ENCODE results near the gene KLHDC1.
"Not testable (repeated sequence)": the region's sequence is repeated elsewhere in the genome, so short reads cannot be mapped to it uniquely, and the experiment has no call there.

Gene KLHDC1

DNA sequence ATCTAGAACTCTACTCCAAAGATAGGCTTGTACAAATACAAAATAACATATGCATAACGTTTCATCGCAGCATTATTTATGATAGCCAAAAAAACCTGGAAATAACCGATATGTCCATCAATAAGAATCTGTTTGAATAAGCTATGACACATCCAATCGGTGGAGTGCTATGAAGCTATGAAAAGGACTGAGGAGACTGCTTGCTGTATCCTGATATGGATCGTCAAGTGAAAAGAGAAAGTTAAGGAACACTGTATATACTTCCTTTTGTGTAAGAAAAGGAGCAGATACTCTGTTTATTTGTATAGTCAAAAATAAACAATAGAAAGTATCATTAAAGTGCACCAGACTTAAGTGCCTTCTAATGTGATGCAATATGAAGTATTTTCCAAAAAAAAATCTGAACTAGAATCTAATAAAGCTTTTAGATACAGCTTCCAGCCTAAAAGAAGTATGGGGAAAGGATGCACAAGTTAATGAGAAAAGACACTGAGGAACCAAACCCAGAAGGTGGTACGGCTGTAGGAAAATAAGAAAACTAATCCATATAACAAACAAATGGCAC is 645 bp upstream of the KLHDC1 start:
- peaks cover 31% of the 10 kb centered on the region for H3K4me1 Mint-ChIP-seq (ENCODE audit: low read depth)

DNA sequence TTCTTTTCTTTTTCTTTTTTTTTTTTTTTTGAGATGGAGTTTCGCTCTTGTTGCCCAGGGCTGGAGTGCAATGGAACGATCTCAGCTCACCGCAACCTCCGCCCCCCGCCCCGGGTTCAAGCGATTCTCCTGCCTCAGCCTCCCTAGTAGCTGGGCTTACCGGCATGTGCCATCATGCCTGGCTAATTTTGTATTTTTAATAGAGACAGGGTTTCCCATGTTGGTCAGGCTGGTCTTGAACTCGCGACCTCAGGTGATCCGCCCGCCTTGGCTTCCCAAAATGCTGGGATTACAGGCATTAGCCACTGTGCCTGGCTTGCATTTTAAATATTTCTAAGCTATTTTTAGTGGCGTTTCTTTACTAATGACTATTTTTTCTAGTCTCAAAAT is 810 bp downstream of the KLHDC1 start:
- H3K27me3 Mint-ChIP-seq (ENCODE audit: low read depth); H3K36me3 Mint-ChIP-seq (ENCODE audit: low read depth); H3K9me3 Mint-ChIP-seq; H3K27ac Mint-ChIP-seq: not testable (repeated sequence)
- Mint-ChIP-seq H3K4me3 (peak overlapping the region; percentile 87), H3K4me1 (ENCODE audit: low read depth) (peaks cover 24% of the 10 kb centered on the region)

More for the DNA sequence above, 645 bp upstream of the KLHDC1 start:
- Mint-ChIP-seq H3K4me3 (peak overlapping the region; percentile 83), H3K27ac (peak overlapping the region; percentile 55), H3K9me3 (no peaks in the 10 kb centered on the region), H3K36me3 (ENCODE audit: low read depth) (no peaks in the 10 kb centered on the region), H3K27me3 (ENCODE audit: low read depth) (no peaks in the 10 kb centered on the region)

DNA sequence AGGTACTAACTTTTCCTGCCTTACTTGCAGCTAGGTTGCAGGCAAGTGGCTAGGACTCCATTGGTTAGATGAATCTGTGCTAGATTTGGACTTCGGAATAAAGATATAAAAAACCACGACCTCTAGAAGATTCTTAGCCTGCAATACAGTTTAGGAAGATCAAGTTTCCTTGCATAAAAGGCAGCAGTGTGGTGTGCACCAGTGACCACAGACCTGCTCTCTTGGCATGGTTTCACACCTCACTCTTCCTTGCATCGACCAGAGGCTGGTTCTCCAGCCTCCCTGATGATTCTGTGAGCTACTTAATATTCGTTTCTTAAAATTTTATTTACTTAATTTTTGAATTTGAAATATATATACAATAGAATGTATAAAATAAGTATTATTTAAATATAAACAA is 9.8 kb downstream of the KLHDC1 start:
- Mint-ChIP-seq H3K36me3 (ENCODE audit: low read depth) (peaks cover 4% of the 10 kb centered on the region), H3K4me3 (no peak overlapping the region), H3K9me3 (no peaks in the 10 kb centered on the region), H3K27me3 (ENCODE audit: low read depth) (no peaks in the 10 kb centered on the region), H3K4me1 (ENCODE audit: low read depth) (peaks cover 3% of the 10 kb centered on the region), H3K27ac (no peak overlapping the region)

DNA sequence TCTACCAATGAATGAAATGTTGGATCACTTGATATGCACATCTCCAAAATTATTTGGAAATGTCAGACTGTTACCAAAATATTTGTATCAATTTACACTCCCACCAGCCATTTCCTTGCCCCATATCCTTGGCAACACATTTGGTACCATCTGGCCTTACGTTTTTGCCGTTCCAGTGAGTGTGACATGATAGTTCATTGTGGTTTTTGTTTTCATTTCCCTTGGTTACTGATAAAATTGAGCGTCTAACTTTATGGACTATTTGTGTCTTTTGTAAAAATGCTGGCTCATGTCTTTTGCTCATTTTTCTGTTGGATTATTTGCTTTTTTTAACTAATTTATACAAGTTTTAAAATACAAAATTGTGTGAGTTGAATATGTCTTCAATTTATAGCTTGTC is 11.0 kb downstream of the KLHDC1 start:
- H3K4me1 Mint-ChIP-seq (ENCODE audit: low read depth), result peaks cover 3% of the 10 kb centered on the region
- H3K4me3 Mint-ChIP-seq, result no peak overlapping the region
- H3K27me3 Mint-ChIP-seq (ENCODE audit: low read depth), result no peaks in the 10 kb centered on the region
- H3K9me3 Mint-ChIP-seq, result no peaks in the 10 kb centered on the region
- peaks cover 4% of the 10 kb centered on the region for H3K36me3 Mint-ChIP-seq (ENCODE audit: low read depth)
- H3K27ac Mint-ChIP-seq, result no peak overlapping the region

DNA sequence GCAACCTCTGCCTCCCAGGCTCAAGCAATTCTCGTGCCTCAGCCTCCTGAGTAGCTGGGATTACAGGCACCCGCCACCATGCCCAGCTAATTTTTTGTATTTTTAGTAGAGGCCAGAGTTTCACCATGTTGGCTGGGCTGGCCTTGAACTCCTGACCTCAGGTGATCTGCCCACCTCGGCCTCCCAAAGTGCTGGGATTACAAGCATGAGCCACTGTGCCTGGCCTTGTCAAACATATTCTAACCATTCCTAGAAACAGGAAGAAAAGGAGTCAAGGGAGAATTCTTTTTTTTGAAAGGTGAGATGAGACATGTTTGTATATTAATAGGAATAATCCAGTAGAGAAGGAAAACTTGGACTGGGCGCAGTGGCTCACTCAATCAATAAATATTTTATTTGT is 11.6 kb downstream of the KLHDC1 start:
- not testable (repeated sequence) for H3K4me3 Mint-ChIP-seq; H3K36me3 Mint-ChIP-seq (ENCODE audit: low read depth)

DNA sequence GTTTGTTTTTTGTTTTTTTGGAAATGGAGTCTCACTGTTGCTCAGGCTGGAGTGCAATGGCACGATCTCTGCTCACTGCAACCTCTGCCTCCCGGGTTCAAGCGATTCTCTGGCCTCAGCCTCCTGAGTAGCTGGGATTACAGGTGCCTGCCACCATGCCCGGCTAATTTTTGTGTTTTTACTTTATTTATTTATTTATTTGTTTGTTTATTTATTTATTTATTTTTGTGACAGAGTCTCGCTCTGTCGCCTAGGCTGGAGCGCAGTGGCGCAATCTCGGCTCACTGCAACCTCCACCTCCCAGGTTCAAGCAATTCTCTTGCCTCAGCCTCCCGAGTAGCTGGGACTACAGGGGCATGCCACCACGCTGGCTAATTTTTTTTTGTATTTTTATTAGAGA is 18.1 kb downstream of the KLHDC1 start:
- not testable (repeated sequence) for H3K4me1 Mint-ChIP-seq (ENCODE audit: low read depth); H3K27me3 Mint-ChIP-seq (ENCODE audit: low read depth); H3K36me3 Mint-ChIP-seq (ENCODE audit: low read depth); H3K4me3 Mint-ChIP-seq; H3K27ac Mint-ChIP-seq; H3K9me3 Mint-ChIP-seq

More for the DNA sequence above, 11.6 kb downstream of the KLHDC1 start:
- not testable (repeated sequence) for H3K4me1 Mint-ChIP-seq (ENCODE audit: low read depth); H3K27ac Mint-ChIP-seq; H3K9me3 Mint-ChIP-seq; H3K27me3 Mint-ChIP-seq (ENCODE audit: low read depth)

DNA sequence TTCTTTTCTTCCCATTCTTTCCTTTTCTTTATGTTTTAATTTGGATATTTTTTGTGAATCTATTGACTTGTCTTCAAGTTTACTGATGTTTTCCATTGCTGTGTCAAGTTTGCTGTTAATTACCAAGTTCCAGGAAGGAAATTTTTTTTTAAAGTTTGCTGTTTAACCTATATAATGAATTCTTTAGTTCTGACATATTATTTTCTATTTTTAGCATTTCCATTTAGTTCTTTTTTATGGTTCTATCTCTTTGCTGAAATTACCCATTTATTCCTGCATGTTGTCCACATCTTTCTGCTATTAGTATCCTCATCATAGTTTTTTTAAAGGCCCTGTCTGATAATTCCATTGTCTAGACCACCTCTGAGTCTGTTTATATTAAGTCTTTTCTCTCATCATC is 27.8 kb downstream of the KLHDC1 start:
- Mint-ChIP-seq H3K27me3 (ENCODE audit: low read depth) (no peaks in the 10 kb centered on the region), H3K36me3 (ENCODE audit: low read depth) (peaks cover 14% of the 10 kb centered on the region), H3K4me3 (no peak overlapping the region), H3K4me1 (ENCODE audit: low read depth) (no peaks in the 10 kb centered on the region), H3K9me3 (peaks cover 13% of the 10 kb centered on the region), H3K27ac (no peak overlapping the region)

DNA sequence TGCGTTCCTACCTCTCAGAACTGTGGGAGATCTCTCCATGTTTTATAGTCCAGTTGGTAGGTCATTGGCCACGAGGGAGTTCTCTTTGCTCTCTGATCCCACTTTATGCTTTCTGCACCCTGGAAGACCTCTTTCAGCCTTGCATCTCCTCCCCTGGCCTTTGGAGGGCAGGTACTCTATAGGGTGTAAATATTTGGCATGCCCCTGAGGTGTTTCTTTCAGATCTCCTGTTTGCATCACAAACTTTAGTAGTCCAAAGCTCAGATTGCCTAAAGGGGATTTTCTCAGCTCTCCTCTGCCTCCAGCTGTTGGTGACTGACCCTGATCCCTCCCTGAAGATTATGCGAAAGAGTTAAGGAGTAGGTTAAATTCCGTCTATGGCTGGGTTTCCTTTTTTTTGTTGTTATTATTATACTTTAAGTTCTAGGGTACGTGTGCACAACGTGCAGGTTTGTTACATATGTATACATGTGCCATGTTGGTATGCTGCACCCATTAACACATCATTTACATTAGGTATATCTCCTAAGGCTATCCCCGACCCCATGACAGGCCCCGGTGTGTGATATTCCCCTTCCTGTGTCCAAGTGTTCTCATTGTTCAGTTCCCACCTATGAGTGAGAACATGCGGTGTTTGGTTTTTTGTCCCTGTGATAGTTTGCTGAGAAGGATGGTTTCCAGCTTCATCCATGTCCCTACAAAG is 29.0 kb downstream of the KLHDC1 start:
- H3K36me3 Mint-ChIP-seq (ENCODE audit: low read depth), result peaks cover 14% of the 10 kb centered on the region
- not testable (repeated sequence) for H3K4me3 Mint-ChIP-seq; H3K4me1 Mint-ChIP-seq (ENCODE audit: low read depth); H3K27me3 Mint-ChIP-seq (ENCODE audit: low read depth); H3K27ac Mint-ChIP-seq
- peaks cover 13% of the 10 kb centered on the region for H3K9me3 Mint-ChIP-seq

DNA sequence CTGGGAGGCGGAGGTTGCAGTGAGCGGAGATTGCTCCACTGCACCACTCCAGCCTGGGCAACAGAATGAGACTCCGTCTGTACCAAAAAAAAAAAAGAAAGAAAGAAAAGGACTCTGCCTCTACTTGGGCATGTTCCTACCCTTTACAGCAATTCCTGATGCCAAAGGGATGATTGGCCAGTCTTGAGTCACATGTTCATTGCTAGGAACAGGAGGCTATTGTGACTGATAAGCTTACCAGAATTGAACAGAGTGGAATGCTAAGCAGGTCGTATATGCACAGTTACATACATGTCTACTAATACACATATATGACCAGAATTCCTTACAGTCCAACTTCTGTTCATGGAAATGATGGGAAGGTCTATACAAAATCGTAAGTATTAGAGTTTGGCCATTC is 34.3 kb downstream of the KLHDC1 start:
- Mint-ChIP-seq H3K4me3 (no peak overlapping the region), H3K27ac (no peak overlapping the region), H3K36me3 (ENCODE audit: low read depth) (peaks cover 4% of the 10 kb centered on the region), H3K4me1 (ENCODE audit: low read depth) (no peaks in the 10 kb centered on the region), H3K27me3 (ENCODE audit: low read depth) (no peaks in the 10 kb centered on the region), H3K9me3 (no peaks in the 10 kb centered on the region)

DNA sequence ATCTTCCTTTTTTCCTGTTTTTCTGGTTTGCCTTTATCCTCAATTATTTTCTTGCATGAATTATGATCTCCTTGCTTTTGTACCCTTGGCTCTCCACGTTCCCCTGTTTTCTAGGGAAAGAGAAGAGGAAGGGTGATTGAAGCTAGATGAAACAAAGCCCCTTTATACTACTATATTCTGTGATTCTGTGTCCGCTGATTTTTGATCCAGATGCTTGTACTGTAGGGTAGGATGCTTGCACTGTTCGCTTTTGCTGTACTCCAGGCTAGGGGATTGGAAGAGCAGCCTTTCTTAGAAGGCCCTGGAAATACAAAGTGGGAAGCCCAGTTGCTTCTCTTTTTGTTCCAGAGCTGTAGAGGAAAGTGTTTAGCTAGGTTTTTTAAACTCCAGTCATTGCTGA is 40.0 kb downstream of the KLHDC1 start:
- Mint-ChIP-seq H3K36me3 (ENCODE audit: low read depth) (no peaks in the 10 kb centered on the region), H3K27me3 (ENCODE audit: low read depth) (no peaks in the 10 kb centered on the region), H3K4me3 (no peak overlapping the region), H3K4me1 (ENCODE audit: low read depth) (no peaks in the 10 kb centered on the region), H3K9me3 (no peaks in the 10 kb centered on the region), H3K27ac (no peak overlapping the region)

DNA sequence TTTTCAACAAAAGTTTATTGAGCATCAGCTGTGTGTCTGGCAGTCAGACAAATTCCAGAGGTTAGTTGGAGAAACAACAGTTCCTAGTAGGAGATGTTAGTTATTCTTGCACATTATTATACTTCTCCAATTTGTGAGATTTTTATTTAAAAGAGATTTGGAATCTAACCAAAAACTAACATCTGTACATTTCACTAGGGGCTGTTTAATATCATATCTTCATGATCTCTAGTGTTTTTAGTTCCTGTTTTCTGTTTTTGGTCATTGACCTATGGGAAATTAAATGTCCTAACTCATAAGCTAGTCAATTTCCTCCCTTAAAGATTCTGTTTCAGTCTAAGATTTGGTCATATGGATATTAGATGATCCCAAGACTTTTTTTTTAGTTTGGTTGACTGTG is 40.9 kb downstream of the KLHDC1 start:
- no peak overlapping the region for H3K27ac Mint-ChIP-seq
- H3K9me3 Mint-ChIP-seq, result no peaks in the 10 kb centered on the region
- no peaks in the 10 kb centered on the region for H3K27me3 Mint-ChIP-seq (ENCODE audit: low read depth)
- no peaks in the 10 kb centered on the region for H3K4me1 Mint-ChIP-seq (ENCODE audit: low read depth)
- H3K4me3 Mint-ChIP-seq, result no peak overlapping the region
- no peaks in the 10 kb centered on the region for H3K36me3 Mint-ChIP-seq (ENCODE audit: low read depth)

DNA sequence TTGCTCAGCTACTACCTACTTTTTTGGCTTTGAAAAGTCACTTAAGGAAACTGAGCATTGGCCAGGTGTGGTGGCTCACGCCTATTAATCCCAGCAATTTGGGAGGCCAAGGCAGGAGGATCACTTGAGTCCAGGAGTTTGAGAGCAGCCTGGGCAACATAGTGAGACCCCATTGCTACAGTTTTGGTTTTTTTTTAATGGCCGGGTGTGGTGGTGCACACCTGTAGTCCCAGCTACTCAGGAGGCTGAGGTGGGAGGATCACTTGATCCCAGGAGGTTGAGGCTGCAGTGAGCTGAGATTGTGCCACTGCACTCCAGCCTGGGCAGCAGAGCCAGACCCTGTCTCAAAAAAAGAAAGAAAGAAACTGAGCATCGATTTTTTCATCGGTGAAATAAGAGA is 42.7 kb downstream of the KLHDC1 start:
- H3K9me3 Mint-ChIP-seq; H3K36me3 Mint-ChIP-seq (ENCODE audit: low read depth); H3K4me1 Mint-ChIP-seq (ENCODE audit: low read depth); H3K27ac Mint-ChIP-seq; H3K4me3 Mint-ChIP-seq; H3K27me3 Mint-ChIP-seq (ENCODE audit: low read depth): not testable (repeated sequence)

DNA sequence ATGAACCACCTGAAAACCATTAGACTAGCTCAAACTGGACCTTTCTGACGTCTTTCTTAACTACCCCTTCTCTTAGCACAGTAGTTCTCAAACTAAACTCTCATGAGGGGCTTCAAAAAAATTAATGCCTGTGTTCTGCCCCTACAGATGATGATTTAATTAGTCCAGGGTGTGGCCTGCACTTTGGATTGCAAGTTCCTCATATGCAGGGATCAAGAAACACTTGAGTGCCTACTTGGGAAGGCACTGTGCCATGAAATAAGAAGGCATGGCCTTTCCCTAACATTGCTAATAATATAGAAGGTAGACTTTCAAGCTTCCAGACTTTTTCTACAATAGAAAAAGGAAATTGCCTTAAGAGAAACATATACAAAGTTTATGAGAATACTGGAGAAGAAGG is 52.3 kb downstream of the KLHDC1 start:
- Mint-ChIP-seq H3K9me3 (no peaks in the 10 kb centered on the region), H3K36me3 (ENCODE audit: low read depth) (no peaks in the 10 kb centered on the region), H3K27me3 (ENCODE audit: low read depth) (no peaks in the 10 kb centered on the region), H3K27ac (no peak overlapping the region), H3K4me3 (no peak overlapping the region), H3K4me1 (ENCODE audit: low read depth) (no peaks in the 10 kb centered on the region)

DNA sequence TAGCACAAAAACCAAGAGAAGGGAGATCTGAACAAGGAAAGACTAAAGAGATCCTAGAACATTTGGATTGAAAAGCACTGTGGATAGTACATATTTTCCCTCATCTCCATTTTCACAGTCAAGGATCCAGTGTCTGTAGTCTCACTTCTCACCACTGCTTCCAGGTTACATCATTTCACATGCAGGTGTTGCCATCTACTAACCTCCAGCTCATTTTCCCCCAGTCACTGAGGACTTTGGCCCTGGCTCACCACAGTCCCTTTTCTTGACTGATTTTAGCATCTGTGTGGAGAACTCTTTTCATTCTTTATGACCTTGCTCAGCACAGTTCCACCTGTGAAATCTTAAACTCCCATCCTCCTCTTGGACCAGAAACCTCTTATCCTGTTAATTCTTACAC is 53.6 kb downstream of the KLHDC1 start:
- not testable (repeated sequence) for H3K27ac Mint-ChIP-seq; H3K36me3 Mint-ChIP-seq (ENCODE audit: low read depth); H3K4me1 Mint-ChIP-seq (ENCODE audit: low read depth); H3K27me3 Mint-ChIP-seq (ENCODE audit: low read depth); H3K9me3 Mint-ChIP-seq; H3K4me3 Mint-ChIP-seq

DNA sequence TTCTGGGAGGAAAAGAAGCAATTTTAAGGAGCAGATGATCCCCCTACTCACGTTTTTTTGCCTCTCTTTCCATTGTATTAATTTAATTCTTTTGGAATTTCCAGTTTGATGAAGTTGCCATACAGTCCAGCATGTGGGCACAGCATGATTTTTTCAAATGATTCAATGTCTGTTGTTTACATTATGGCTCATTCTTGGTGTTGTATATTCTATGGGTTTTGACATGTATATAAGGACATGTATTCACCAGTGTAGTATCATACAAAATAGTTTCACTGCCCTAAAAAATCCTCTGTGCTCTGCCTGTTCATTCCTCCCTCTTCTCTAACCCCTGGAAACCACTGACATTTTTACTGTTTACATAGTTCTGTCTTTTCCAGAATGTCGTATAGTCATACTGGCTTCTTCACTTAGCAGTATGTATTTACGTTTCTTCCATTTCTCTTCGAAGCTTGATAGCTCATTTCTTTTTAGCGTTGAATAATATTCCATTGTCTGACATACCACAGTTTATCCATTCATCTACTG is 61.7 kb downstream of the KLHDC1 start:
- Mint-ChIP-seq H3K4me1 (ENCODE audit: low read depth) (no peaks in the 10 kb centered on the region), H3K27me3 (ENCODE audit: low read depth) (peaks cover 6% of the 10 kb centered on the region), H3K4me3 (no peak overlapping the region), H3K9me3 (no peaks in the 10 kb centered on the region), H3K27ac (no peak overlapping the region), H3K36me3 (ENCODE audit: low read depth) (no peaks in the 10 kb centered on the region)

DNA sequence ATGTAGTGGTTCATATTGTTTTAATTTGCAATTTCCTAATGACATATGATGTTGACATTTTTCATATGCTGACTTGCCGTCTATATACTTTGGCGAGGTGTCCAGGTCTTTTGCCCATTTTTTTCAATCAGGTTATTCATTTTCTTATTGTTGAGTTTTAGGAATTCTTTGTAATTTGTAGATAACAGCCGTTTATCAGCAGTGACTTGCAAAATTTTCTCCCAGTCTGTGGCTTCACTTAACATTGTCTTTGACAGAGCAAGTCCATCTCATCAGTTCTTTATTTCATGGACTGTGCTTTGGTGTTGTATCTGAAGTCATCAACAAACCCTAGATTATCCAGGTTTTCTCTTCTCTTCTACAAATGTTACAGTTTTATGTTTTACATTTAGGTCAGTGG is 62.5 kb downstream of the KLHDC1 start:
- Mint-ChIP-seq H3K4me1 (ENCODE audit: low read depth) (no peaks in the 10 kb centered on the region), H3K27ac (no peak overlapping the region), H3K27me3 (ENCODE audit: low read depth) (peaks cover 12% of the 10 kb centered on the region), H3K4me3 (no peak overlapping the region), H3K9me3 (no peaks in the 10 kb centered on the region), H3K36me3 (ENCODE audit: low read depth) (no peaks in the 10 kb centered on the region)
